ENCODE data around the gene VEGFA.

DNA sequence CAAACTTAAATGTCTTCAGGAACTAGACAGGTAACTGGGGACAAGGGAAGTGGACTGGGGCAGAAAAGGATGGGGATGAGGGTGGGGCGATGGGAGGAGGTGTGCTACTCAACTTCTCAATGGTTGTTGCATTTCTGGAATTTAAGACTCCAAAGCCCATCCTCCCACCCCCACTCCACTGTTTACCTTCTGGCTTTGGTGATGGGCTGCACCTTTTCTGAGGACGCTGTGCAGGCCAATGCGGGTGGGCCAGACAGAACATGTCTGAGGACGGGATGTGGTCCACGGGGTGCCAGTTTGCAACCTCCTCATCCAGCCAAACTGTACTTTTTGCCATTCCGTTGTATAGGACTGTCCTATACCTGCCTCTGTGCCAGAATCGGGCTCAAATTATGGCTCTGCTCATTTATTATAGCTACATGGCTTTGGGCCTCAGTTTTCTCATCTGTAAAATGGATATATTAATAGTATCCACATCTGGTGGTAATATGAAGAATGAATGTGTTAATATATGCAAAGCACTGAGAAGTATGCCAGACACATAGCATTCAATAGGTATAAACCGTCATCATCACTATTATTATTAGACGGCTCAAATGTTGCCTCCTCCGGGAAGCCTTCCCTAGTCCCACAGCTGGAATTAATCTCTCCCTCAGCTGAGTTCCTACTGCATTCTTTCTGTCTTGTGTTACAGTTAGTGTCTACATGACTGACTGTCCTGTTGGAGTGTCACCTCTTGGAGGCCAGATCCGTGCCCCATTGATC lies 31.0 kb upstream of the VEGFA start:
- no peak for TF ChIP-seq CTCF (IDR thresholded peaks at IDR 0.05)
- TF ChIP-seq POLR2A (IDR thresholded peaks at IDR 0.05), result no peak
